HL-60 (cell line): ENCODE results near the gene KRTAP2-1.

ENCODE experiments used
- CTCF ChIP-seq: IDR thresholded peaks from one replicate; pipeline ENCODE4 v1.5.1; 2011; ENCODE audit warnings: low read length, control low read depth, inconsistent platforms; ENCODE audit not compliant: insufficient read depth
- GABPA ChIP-seq: IDR thresholded peaks from 2 replicates; pipeline ENCODE4 v1.6.1; 2012; ENCODE audit warnings: low read depth
- POLR2AphosphoS5 ChIP-seq: IDR thresholded peaks from 2 replicates; pipeline ENCODE4 v1.6.1; 2012; ENCODE audit warnings: low read depth
- REST ChIP-seq: IDR thresholded peaks from 2 replicates; pipeline ENCODE4 v1.6.1; 2012; ENCODE audit warnings: low read depth; ENCODE audit not compliant: insufficient replicate concordance
- SPI1 ChIP-seq: IDR thresholded peaks from 2 replicates; pipeline ENCODE4 v1.6.1; 2012; ENCODE audit warnings: low read depth, mild to moderate bottlenecking, borderline replicate concordance

- TF ChIP-seq CTCF, result no peak
- no peak for TF ChIP-seq POLR2AphosphoS5
- TF ChIP-seq REST, result no peak
- no peak for TF ChIP-seq GABPA
- TF ChIP-seq SPI1, result no peak
These were observed 31.7 kb downstream of the KRTAP2-1 start for GRCh38 chr17:41015454-41015853.
